Choroid plexus epithelial cell (primary cell): Measurements from ENCODE around the gene COQ10B.

ENCODE experiments used
- DNase-seq: peaks from one replicate; pipeline ENCODE4 v3.0.0-alpha.2; 2010; ENCODE audit warnings: low read depth
- H3K4me3 ChIP-seq: 2 replicates; pipeline ENCODE4 v1.5.1; 2011; ENCODE audit warnings: low read depth, mild to moderate bottlenecking, control low read depth, low read length, moderate library complexity
- CTCF ChIP-seq: conservative IDR thresholded peaks from 2 replicates; pipeline ENCODE4 v1.5.1; 2011; ENCODE audit warnings: low read depth, mild to moderate bottlenecking, control low read depth, inconsistent platforms, low read length, moderate library complexity

The COQ10B gene

GRCh38 chr2:197515315-197515738, 62.0 kb downstream of the COQ10B start:
- TF ChIP-seq CTCF = no peak
- no peak for DNase-seq
- H3K4me3 ChIP-seq = peak overlapping the region; percentile 98

- H3K4me3 ChIP-seq = peak within 1 kb of the TSS; percentile 98
- TF ChIP-seq CTCF = no peak
- DNase-seq = peak; percentile 95
Observed at GRCh38 chr2:197515739-197516392, 62.5 kb downstream of the COQ10B start, which contains the start of gene MOB4. Gene MOB4, plus strand, starts transcription at chr2:197516066. Its CDS starts 21 bp downstream, at chr2:197516087.

- peak; percentile 45 for DNase-seq
- no peak for TF ChIP-seq CTCF
- H3K4me3 ChIP-seq = peak overlapping the region; percentile 98
Observed at GRCh38 chr2:197516393-197516761, 63.0 kb downstream of the COQ10B start.

GRCh38 chr2:197517150-197517549, 63.8 kb downstream of the COQ10B start:
- DNase-seq = no peak
- TF ChIP-seq CTCF = no peak
- peak overlapping the region; percentile 98 for H3K4me3 ChIP-seq
